ENCODE results near the gene AMDHD2.
"Not testable (repeated sequence)": the region's sequence is repeated elsewhere in the genome, so short reads cannot be mapped to it uniquely, and the experiment has no call there.

AMDHD2 gene

DNA sequence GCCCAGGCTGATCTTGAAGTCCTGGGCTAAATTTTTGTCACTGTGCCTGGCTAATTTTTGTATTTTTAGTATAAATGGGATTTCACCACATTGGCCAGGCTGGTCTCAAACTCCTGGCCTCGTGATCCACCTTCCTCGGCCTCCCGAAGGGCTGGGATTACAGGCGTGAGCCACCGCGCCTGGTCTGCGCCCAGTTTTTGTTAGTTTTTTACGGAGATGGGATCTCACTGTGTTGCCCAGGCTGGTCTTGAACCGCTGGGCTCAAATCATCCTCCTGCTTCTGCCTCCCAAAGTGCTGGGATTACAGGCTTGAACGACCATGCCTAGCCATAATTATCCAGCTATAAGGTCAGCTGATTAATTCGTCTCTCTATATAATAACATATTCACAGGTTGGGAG, 13.7 kb downstream of the AMDHD2 start:
- Histone ChIP-seq H3K4me1 (ENCODE audit: low read length) (peaks cover 9% of the 10 kb centered on the region), H4K20me1 (ENCODE audit: insufficient read depth, low read length) (no peaks in the 10 kb centered on the region)

DNA sequence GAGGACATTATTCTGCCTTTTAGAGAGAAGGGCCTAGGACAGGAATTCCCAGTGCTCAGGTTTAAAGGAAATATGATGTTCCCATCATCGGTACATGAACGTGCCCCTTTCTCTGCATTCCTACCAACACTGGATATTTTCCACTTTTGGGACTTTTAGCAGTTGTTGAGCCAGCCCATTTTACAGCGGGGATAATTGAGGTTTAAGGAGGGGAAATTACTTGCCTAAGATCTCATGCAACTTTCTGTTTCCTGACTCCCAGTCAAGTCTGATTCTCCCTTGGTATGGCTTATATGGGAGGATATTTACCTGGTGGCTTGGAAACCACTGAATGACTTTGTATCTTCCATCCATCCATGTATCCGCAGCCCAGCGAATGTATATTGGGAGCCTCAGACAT, 14.2 kb downstream of the AMDHD2 start:
- peaks cover 11% of the 10 kb centered on the region for H3K4me1 ChIP-seq (ENCODE audit: low read length)
- H4K20me1 ChIP-seq (ENCODE audit: insufficient read depth, low read length); H3K36me3 ChIP-seq (replicated peaks; ENCODE audit: insufficient read depth, low read length); H3K4me2 ChIP-seq (ENCODE audit: low read depth, low read length); H2AFZ ChIP-seq (ENCODE audit: low read length); H3K9me3 ChIP-seq (replicated peaks; ENCODE audit: insufficient read depth, low read length); H3K79me2 ChIP-seq (ENCODE audit: low read length); H3K4me3 ChIP-seq (ENCODE audit: low read length); H3K27me3 ChIP-seq (replicated peaks; ENCODE audit: insufficient read depth, low read length); H3K9me2 ChIP-seq (replicated peaks; ENCODE audit: insufficient read depth, low read length); H3K27ac ChIP-seq (ENCODE audit: low read length); H3K9ac ChIP-seq (ENCODE audit: low read length): not testable (repeated sequence)
- DNase-seq, result peak; percentile 1
- peaks cover 26% of the 10 kb centered on the region for H3F3A ChIP-seq (ENCODE audit: insufficient read depth, low read length)

More for the DNA sequence above, 13.7 kb downstream of the AMDHD2 start:
- Histone ChIP-seq H3K9me2 (replicated peaks; ENCODE audit: insufficient read depth, low read length) (no peaks in the 10 kb centered on the region), H3F3A (ENCODE audit: insufficient read depth, low read length) (peaks cover 26% of the 10 kb centered on the region), H3K4me2 (ENCODE audit: low read depth, low read length) (no peak overlapping the region; the same call in 1 of the 2 replicates), H3K9me3 (replicated peaks; ENCODE audit: insufficient read depth, low read length) (no peaks in the 10 kb centered on the region), H3K79me2 (ENCODE audit: low read length) (peaks cover 5% of the 10 kb centered on the region), H3K36me3 (replicated peaks; ENCODE audit: insufficient read depth, low read length) (no peaks in the 10 kb centered on the region), H3K27me3 (replicated peaks; ENCODE audit: insufficient read depth, low read length) (no peaks in the 10 kb centered on the region), H2AFZ (ENCODE audit: low read length) (no peak overlapping the region), H3K9ac (ENCODE audit: low read length) (no peak overlapping the region), H3K27ac (ENCODE audit: low read length) (no peak overlapping the region), H3K4me3 (ENCODE audit: low read length) (no peak overlapping the region)
- TF ChIP-seq, protein P1, sequence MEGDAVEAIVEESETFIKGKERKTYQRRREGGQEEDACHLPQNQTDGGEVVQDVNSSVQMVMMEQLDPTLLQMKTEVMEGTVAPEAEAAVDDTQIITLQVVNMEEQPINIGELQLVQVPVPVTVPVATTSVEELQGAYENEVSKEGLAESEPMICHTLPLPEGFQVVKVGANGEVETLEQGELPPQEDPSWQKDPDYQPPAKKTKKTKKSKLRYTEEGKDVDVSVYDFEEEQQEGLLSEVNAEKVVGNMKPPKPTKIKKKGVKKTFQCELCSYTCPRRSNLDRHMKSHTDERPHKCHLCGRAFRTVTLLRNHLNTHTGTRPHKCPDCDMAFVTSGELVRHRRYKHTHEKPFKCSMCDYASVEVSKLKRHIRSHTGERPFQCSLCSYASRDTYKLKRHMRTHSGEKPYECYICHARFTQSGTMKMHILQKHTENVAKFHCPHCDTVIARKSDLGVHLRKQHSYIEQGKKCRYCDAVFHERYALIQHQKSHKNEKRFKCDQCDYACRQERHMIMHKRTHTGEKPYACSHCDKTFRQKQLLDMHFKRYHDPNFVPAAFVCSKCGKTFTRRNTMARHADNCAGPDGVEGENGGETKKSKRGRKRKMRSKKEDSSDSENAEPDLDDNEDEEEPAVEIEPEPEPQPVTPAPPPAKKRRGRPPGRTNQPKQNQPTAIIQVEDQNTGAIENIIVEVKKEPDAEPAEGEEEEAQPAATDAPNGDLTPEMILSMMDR (IDR thresholded peaks at IDR 0.05; ENCODE audit: low read length), result no peak
- no peak for TF ChIP-seq EZH2 (optimal IDR thresholded peaks at IDR 0.05; ENCODE audit: low read depth, low read length)
- TF ChIP-seq EZH2phosphoT487 (IDR thresholded peaks at IDR 0.05; ENCODE audit: low read length), result no peak
- DNase-seq, result no peak

DNA sequence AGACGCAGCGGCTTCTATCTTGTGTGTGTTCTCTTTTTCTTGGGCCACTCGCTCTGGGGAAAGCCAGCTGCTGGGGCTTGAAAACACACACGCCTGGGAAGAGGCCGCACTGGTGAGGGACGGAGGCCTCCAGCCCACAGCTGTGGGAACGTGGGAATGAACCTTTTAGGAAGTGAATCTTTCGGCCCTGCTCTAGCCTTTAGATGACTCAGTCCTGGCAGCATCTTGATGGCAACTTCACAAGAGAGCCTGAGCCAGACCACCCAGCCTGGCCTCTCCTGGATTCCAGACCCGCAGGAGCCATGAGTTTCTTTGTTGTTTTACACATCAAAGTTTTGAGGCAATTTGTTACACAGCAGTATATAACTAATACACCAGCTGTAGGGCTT, 15.4 kb downstream of the AMDHD2 start:
- H3K79me2 ChIP-seq (ENCODE audit: low read length), result peaks cover 22% of the 10 kb centered on the region
- H3K9ac ChIP-seq (ENCODE audit: low read length), result no peak overlapping the region
- no peaks in the 10 kb centered on the region for H3K9me2 ChIP-seq (replicated peaks; ENCODE audit: insufficient read depth, low read length)
- DNase-seq, result no peak
- TF ChIP-seq EZH2phosphoT487 (IDR thresholded peaks at IDR 0.05; ENCODE audit: low read length) (no peak), EZH2 (optimal IDR thresholded peaks at IDR 0.05; ENCODE audit: low read depth, low read length) (no peak)
- TF ChIP-seq, protein P1 (IDR thresholded peaks at IDR 0.05; ENCODE audit: low read length), result no peak
- H3K4me1 ChIP-seq (ENCODE audit: low read length), result peaks cover 11% of the 10 kb centered on the region
- H3K27ac ChIP-seq (ENCODE audit: low read length), result no peak overlapping the region
- no peaks in the 10 kb centered on the region for H3K27me3 ChIP-seq (replicated peaks; ENCODE audit: insufficient read depth, low read length)
- H3F3A ChIP-seq (ENCODE audit: insufficient read depth, low read length), result peaks cover 23% of the 10 kb centered on the region
- H4K20me1 ChIP-seq (ENCODE audit: insufficient read depth, low read length), result no peaks in the 10 kb centered on the region
- no peaks in the 10 kb centered on the region for H3K9me3 ChIP-seq (replicated peaks; ENCODE audit: insufficient read depth, low read length)
- H3K4me2 ChIP-seq (ENCODE audit: low read depth, low read length), result no peak overlapping the region
- H2AFZ ChIP-seq (ENCODE audit: low read length), result no peak overlapping the region
- no peak overlapping the region for H3K4me3 ChIP-seq (ENCODE audit: low read length)
- H3K36me3 ChIP-seq (replicated peaks; ENCODE audit: insufficient read depth, low read length), result no peaks in the 10 kb centered on the region

DNA sequence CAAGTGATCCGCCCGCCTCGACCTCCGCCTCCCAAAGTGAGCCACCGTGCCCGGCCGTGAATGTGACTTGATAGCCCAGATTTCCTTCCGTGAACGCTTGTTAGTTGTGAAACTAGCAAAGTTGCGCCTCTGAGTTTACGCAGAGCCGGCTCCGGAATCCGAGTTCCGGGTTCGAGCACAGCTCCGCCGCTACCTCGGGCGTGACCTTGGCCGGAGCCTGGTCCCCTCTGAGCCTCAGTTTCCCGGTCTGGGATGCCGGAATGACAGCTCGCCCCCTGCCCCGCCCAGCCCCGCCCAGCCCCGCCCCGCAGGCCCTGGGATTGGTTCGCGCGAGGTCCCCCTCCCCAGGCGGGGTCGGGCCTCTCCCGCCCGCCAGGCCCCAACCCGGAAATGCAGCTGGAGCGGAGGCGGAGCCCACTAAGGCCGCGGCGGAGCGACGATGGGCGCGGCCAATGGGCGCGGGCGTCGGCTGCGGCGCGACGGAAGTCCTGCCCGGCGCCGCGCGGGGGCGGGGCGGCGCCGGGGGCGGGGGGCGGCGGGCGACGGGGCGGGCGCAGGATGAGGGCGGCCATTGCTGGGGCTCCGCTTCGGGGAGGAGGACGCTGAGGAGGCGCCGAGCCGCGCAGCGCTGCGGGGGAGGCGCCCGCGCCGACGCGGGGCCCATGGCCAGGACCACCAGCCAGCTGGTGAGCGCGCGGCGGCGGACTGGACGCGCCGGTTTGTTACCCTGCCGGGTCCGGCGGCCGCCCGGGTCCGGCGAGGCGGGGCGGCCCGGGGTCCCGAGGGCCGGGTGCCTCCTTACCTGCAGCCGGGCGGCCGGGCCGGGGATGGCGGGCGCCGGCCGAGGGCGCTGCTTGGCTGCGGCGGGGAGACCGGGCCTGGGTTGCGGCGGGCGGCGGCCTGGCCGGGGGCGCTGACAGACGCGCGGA, 17.5 kb downstream of the AMDHD2 start, which contains the start of gene PDPK1:
Gene PDPK1, plus strand, starts transcription at position 571 of the 929 bp plus-strand sequence. Its CDS starts 92 bp downstream, at position 663.
- H4K20me1 ChIP-seq (ENCODE audit: insufficient read depth, low read length), result no peaks in the 10 kb centered on the region
- peak within 1 kb of the TSS; percentile 72 for H3K4me3 ChIP-seq (ENCODE audit: low read length)
- H3K27me3 ChIP-seq (replicated peaks; ENCODE audit: insufficient read depth, low read length), result no peaks in the 10 kb centered on the region
- H3K79me2 ChIP-seq (ENCODE audit: low read length), result peaks cover 35% of the 10 kb centered on the region
- peak within 1 kb of the TSS; percentile 62; the same call in 1 of the 2 replicates for H3K27ac ChIP-seq (ENCODE audit: low read length)
- H3K9ac ChIP-seq (ENCODE audit: low read length), result peak within 1 kb of the TSS; percentile 62
- H3K9me2 ChIP-seq (replicated peaks; ENCODE audit: insufficient read depth, low read length), result no peaks in the 10 kb centered on the region
- peak within 1 kb of the TSS; percentile 62 for H2AFZ ChIP-seq (ENCODE audit: low read length)
- H3F3A ChIP-seq (ENCODE audit: insufficient read depth, low read length), result peaks cover 10% of the 10 kb centered on the region
- DNase-seq, result peak; percentile 96
- TF ChIP-seq EZH2 (optimal IDR thresholded peaks at IDR 0.05; ENCODE audit: low read depth, low read length), result no peak
- no peak for TF ChIP-seq EZH2phosphoT487 (IDR thresholded peaks at IDR 0.05; ENCODE audit: low read length)
- TF ChIP-seq, protein P1 (IDR thresholded peaks at IDR 0.05; ENCODE audit: low read length), result no peak
- no peaks in the 10 kb centered on the region for H3K9me3 ChIP-seq (replicated peaks; ENCODE audit: insufficient read depth, low read length)
- H3K4me2 ChIP-seq (ENCODE audit: low read depth, low read length), result peak within 1 kb of the TSS; percentile 63
- H3K36me3 ChIP-seq (replicated peaks; ENCODE audit: insufficient read depth, low read length), result no peaks in the 10 kb centered on the region
- H3K4me1 ChIP-seq (ENCODE audit: low read length), result 0 out of 2 replicates have a peak, but pooled peaks cover 5% of the 10 kb centered on the region

DNA sequence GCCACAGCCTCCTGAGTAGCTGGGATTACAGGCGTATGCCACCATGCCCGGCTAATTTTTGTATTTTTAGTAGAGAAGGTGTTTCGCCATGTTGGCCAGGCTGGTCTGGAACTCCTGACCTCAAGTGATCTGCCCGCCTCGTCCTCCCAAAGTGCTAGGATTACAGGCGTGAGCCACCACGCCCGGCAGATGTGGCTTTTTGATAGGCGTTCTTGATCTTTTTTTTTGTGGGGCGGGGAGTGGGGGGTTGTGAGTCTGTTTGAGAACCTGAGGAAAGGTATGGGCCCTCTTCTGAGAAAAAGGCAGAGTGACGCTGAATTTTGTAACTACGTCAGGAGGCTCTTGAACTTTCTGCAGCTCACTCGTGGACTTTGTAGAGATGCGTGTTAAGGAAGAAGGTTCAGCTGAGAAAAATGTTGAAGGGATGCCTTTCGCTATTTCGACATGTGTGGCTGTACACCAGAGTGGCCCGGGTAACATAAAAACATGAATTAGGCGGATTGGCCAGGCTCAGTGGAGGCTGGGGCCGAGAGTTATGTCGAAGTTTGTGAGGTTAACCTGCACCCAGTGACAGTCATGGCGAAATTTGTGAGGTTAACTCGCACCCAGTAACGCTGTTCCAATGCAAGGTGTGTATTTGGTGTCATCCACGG, 19.1 kb downstream of the AMDHD2 start:
- H3K9ac ChIP-seq (ENCODE audit: low read length); H3K27ac ChIP-seq (ENCODE audit: low read length); DNase-seq; H3F3A ChIP-seq (ENCODE audit: insufficient read depth, low read length); H3K4me1 ChIP-seq (ENCODE audit: low read length); H4K20me1 ChIP-seq (ENCODE audit: insufficient read depth, low read length); H3K4me3 ChIP-seq (ENCODE audit: low read length); H3K9me2 ChIP-seq (replicated peaks; ENCODE audit: insufficient read depth, low read length); H3K36me3 ChIP-seq (replicated peaks; ENCODE audit: insufficient read depth, low read length); H3K9me3 ChIP-seq (replicated peaks; ENCODE audit: insufficient read depth, low read length); H3K27me3 ChIP-seq (replicated peaks; ENCODE audit: insufficient read depth, low read length); H2AFZ ChIP-seq (ENCODE audit: low read length): not testable (repeated sequence)
- peak overlapping the region; percentile 63; the same call in 1 of the 2 replicates for H3K4me2 ChIP-seq (ENCODE audit: low read depth, low read length)
- H3K79me2 ChIP-seq (ENCODE audit: low read length), result peaks cover 44% of the 10 kb centered on the region

Data from MM.1S (cell line).